ENCODE results near the gene NKAIN4. TPM values are rescaled to one million over a fixed set of nuclear protein-coding genes. Genes with fewer than 3 reads are reported as not detected.

Gene NKAIN4
- not detected in 2 replicates for total RNA-seq (2014; rRNA removed; shearing (Covaris generic))

- no peak for DNase-seq (ENCODE audit: low spot score)
These were observed at the start of gene NKAIN4 for GRCh38 chr20:63254232-63254605. Gene NKAIN4, minus strand, starts transcription at chr20:63254463. Its CDS starts 13 bp downstream, at chr20:63254450.

- DNase-seq (ENCODE audit: low spot score): no peak
These were observed 48.9 kb upstream of the NKAIN4 start for GRCh38 chr20:63303095-63303666.

- no peak for DNase-seq (ENCODE audit: low spot score)
These were observed 47.4 kb upstream of the NKAIN4 start for GRCh38 chr20:63301671-63302070.

- DNase-seq (ENCODE audit: low spot score): no peak
These were observed 44.6 kb upstream of the NKAIN4 start for GRCh38 chr20:63298731-63299312.

GRCh38 chr20:63297796-63298572 is 43.7 kb upstream of the NKAIN4 start:
- DNase-seq (ENCODE audit: low spot score): no peak

- no peak for DNase-seq (ENCODE audit: low spot score)
These were observed 43.1 kb upstream of the NKAIN4 start for GRCh38 chr20:63297371-63297781.

- DNase-seq (ENCODE audit: low spot score): no peak
These were observed 42.5 kb upstream of the NKAIN4 start for GRCh38 chr20:63296531-63297299.

- DNase-seq (ENCODE audit: low spot score): no peak
These were observed 41.6 kb upstream of the NKAIN4 start for GRCh38 chr20:63295846-63296245.

GRCh38 chr20:63295422-63295821 is 41.2 kb upstream of the NKAIN4 start:
- no peak for DNase-seq (ENCODE audit: low spot score)

GRCh38 chr20:63295018-63295417 is 40.8 kb upstream of the NKAIN4 start:
- no peak for DNase-seq (ENCODE audit: low spot score)

GRCh38 chr20:63294536-63294900 is 40.3 kb upstream of the NKAIN4 start:
- DNase-seq (ENCODE audit: low spot score): no peak

- no peak for DNase-seq (ENCODE audit: low spot score)
These were observed 39.7 kb upstream of the NKAIN4 start for GRCh38 chr20:63293871-63294535.

- DNase-seq (ENCODE audit: low spot score): no peak
These were observed 39.2 kb upstream of the NKAIN4 start for GRCh38 chr20:63293456-63293855.

- no peak for DNase-seq (ENCODE audit: low spot score)
These were observed 38.6 kb upstream of the NKAIN4 start, which contains the start of gene COL20A1 for GRCh38 chr20:63292904-63293303. Gene COL20A1, plus strand, starts transcription at chr20:63293186. Its CDS starts 1,922 bp downstream, at chr20:63295108.

- DNase-seq (ENCODE audit: low spot score): no peak
These were observed 38.0 kb upstream of the NKAIN4 start for GRCh38 chr20:63292292-63292701.

- no peak for DNase-seq (ENCODE audit: low spot score)
These were observed 37.5 kb upstream of the NKAIN4 start for GRCh38 chr20:63291811-63292210.

- DNase-seq (ENCODE audit: low spot score): peak; percentile 18
These were observed 36.6 kb upstream of the NKAIN4 start for GRCh38 chr20:63290677-63291472.

GRCh38 chr20:63290136-63290676 is 35.9 kb upstream of the NKAIN4 start:
- no peak for DNase-seq (ENCODE audit: low spot score)

- DNase-seq (ENCODE audit: low spot score): no peak
These were observed 35.3 kb upstream of the NKAIN4 start for GRCh38 chr20:63289311-63290135.

Measured in A172 (cell line).